ENCODE measurements around the gene TAF7L. TPM values are rescaled to one million over a fixed set of nuclear protein-coding genes. Genes with fewer than 3 reads are reported as not detected.

The TAF7L gene
- total RNA-seq, 1 donor from 2014 or later: not detected

DNA sequence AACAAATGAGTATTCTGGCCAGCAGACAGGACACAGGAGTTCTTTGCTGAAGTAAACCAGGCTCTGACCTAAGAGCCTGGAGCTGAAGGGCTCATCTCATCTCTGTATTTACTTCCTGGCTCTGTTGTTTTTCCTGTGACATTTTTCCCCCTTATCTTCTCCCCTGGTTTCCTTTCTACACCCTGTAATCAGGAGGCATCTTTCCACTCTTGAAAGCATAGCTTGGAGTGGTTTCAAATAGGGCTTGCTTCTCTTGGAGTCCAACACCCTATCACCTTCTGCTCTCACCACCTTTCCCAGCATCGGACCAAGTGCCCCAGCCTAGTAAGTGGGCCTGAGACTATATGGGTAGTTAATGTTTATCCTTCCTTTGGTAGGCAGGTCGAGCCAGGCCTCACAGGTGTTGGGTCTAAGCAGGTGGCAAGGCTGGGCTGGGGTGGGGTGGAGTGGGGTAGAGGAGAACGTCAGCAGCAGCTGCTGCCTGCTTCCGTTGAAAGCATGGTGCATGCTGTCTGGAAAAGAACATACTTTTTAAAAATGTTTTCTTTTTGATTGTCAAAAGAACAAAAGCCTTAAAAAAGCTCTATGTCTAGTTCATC is 70.4 kb downstream of the TAF7L start:
- DNase-seq (ENCODE audit: low spot score): no peak

DNA sequence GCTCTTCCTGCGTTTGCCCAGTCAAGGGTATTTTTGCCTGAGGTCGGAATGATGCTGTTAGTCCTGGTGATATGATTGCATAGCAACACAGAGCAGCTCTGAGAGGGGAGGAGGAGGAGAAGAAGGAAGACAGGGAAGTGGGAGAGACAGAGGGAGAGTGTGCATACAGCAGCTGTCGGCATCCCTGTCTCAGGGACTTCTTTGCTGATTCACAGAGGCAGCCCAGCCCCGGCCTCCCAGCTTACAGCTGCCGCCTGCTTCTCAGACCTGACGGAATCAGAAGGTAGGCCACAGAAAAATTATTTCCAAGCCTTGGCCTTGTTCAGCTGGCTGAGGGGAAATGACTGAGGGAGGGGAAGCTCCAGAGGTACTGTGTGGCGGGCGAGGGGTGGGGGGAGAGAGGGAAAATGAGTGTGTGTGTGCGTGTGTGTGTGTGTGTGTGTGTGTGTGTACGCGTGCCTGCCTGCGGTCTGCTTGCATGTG is 71.2 kb downstream of the TAF7L start:
- DNase-seq (ENCODE audit: low spot score): peak; percentile 59

DNA sequence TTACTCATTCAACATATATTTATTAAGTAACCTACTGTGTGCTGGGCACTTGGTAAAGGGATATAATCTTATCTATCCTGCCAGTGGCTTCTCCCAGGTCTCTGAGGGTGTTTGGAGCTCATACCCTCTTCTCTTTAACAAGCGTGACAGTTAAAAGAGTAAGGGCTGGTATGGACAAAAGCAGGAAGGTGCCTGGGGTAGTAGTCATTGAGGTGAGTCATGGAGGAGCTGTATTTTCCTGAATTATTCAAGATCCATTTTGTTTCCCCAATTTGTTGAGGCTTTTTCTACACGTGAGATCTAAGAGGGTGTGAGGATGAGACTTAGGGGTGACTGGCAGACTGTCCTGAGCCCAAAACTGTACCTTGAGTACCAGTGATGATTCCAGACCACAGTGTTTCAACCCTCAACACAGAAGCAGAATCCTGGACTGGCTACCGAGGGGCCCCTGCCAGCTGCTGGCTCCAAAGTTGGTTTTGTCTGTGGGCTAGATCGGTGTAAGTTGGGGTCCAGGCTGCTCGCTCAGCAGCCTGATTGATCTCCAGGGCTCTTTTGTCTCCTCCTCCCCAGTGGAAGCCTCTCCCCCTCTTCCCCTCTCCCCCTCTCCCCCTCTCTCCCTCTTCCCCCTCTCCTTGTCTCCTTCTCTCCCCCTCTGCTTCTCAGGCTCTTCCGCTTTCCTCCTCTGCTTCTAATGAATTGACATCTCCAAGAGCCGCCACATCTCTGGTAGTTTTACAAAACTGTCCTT is 71.8 kb downstream of the TAF7L start, which contains the start of gene DRP2:
DRP2 (plus strand) TSS at position 671 of the 748 bp plus-strand sequence. CDS start 11,862 bp downstream, outside the sequence.
- no peak for DNase-seq (ENCODE audit: low spot score)

Other genes starting within 250 kb of the TAF7L start
- gene TRMT2B, start 239.2 kb downstream of the TAF7L start, total RNA-seq (ENCODE audit: insufficient read depth, low replicate concordance): 6.0 TPM
- gene TMEM35A, start 212.5 kb downstream of the TAF7L start, total RNA-seq (ENCODE audit: insufficient read depth, low replicate concordance): 3.1 TPM
- 9.6 TPM for gene CENPI, start 193.1 kb downstream of the TAF7L start, total RNA-seq (ENCODE audit: insufficient read depth, low replicate concordance)
- gene DRP2, start 71.5 kb downstream of the TAF7L start, total RNA-seq (ENCODE audit: insufficient read depth, low replicate concordance): 1.4 TPM
- gene TIMM8A, start 57.4 kb upstream of the TAF7L start, total RNA-seq (ENCODE audit: insufficient read depth, low replicate concordance): 2.2 TPM
- 6.5 TPM for gene BTK, start 94.9 kb upstream of the TAF7L start, total RNA-seq (ENCODE audit: insufficient read depth, low replicate concordance)
- gene RPL36A, start 99.7 kb upstream of the TAF7L start, total RNA-seq (ENCODE audit: insufficient read depth, low replicate concordance): 283 TPM
- 20.2 TPM for gene GLA, start 116.6 kb upstream of the TAF7L start, total RNA-seq (ENCODE audit: insufficient read depth, low replicate concordance)
- gene HNRNPH2, start 116.9 kb upstream of the TAF7L start, total RNA-seq (ENCODE audit: insufficient read depth, low replicate concordance): 54.2 TPM
- gene ARMCX4, start 194.1 kb upstream of the TAF7L start, total RNA-seq (ENCODE audit: insufficient read depth, low replicate concordance): 11.6 TPM

All from umbilical cord (tissue), 2 donors.